Astrocyte (in vitro differentiated cells and primary cell): ENCODE data around the gene FAM240A. TPM values are rescaled to one million over a fixed set of nuclear protein-coding genes. Genes with fewer than 3 reads are reported as not detected.

Source experiments
- DNase-seq: peaks from one replicate; pipeline ENCODE4 v3.0.0-alpha.2; 2010; ENCODE audit warnings: low read depth
- FAIRE-seq: peaks from 2 replicates; lab custom pipeline; 2011; peaks lifted over from hg19 to GRCh38; lab: Jason Lieb, UNC
- H2AFZ ChIP-seq: 2 replicates; pipeline ENCODE4 v1.6.0; 2012; ENCODE audit warnings: low read depth, low read length, inconsistent platforms
- H3K27ac ChIP-seq: 2 replicates; pipeline ENCODE4 v1.5.1; 2011; ENCODE audit warnings: low read depth, low read length, inconsistent platforms
- H3K27me3 ChIP-seq: 2 replicates; pipeline ENCODE4 v1.6.0; 2011; ENCODE audit warnings: low read length, inconsistent platforms; ENCODE audit not compliant: insufficient read depth
- H3K36me3 ChIP-seq: 2 replicates; pipeline ENCODE4 v1.5.1; 2011; ENCODE audit warnings: low read length, inconsistent platforms; ENCODE audit not compliant: insufficient read depth
- H3K4me1 ChIP-seq: 2 replicates; pipeline ENCODE4 v1.5.1; 2011; ENCODE audit warnings: low read length, inconsistent platforms; ENCODE audit not compliant: insufficient read depth
- H3K4me2 ChIP-seq: 2 replicates; pipeline ENCODE4 v1.6.0; 2012; ENCODE audit warnings: low read length, inconsistent platforms
- H3K4me3 ChIP-seq: 2 replicates; pipeline ENCODE4 v1.5.1; 2011; ENCODE audit warnings: low read depth, mild to moderate bottlenecking, low read length, inconsistent platforms; ENCODE audit not compliant: insufficient read depth
- H3K79me2 ChIP-seq: 2 replicates; pipeline ENCODE4 v1.6.0; 2012; ENCODE audit warnings: mild to moderate bottlenecking, low read length, inconsistent platforms; ENCODE audit not compliant: insufficient read depth
- H3K9ac ChIP-seq: 2 replicates; pipeline ENCODE4 v1.6.0; 2012; ENCODE audit warnings: mild to moderate bottlenecking, low read length, inconsistent platforms
- H3K9me3 ChIP-seq: 2 replicates; pipeline ENCODE4 v1.5.1; 2012; ENCODE audit warnings: low read depth, mild to moderate bottlenecking, low read length, inconsistent platforms; ENCODE audit not compliant: insufficient read depth
- H4K20me1 ChIP-seq: 2 replicates; pipeline ENCODE4 v1.6.0; 2012; ENCODE audit warnings: low read length, inconsistent platforms; ENCODE audit not compliant: insufficient read depth
- H3K27ac Mint-ChIP-seq: one replicate; pipeline ENCODE4 v1.8.0; 2021; ENCODE audit warnings: mild to moderate bottlenecking, mixed read lengths; ENCODE audit not compliant: unreplicated experiment
- H3K27me3 Mint-ChIP-seq: one replicate; pipeline ENCODE4 v1.8.0; 2021; ENCODE audit warnings: low read depth, mixed read lengths; ENCODE audit not compliant: unreplicated experiment
- H3K36me3 Mint-ChIP-seq: one replicate; pipeline ENCODE4 v1.8.0; 2021; ENCODE audit warnings: low read depth, mixed read lengths; ENCODE audit not compliant: unreplicated experiment
- H3K4me1 Mint-ChIP-seq: one replicate; pipeline ENCODE4 v1.8.0; 2021; ENCODE audit warnings: low read depth, mixed read lengths; ENCODE audit not compliant: unreplicated experiment
- H3K4me3 Mint-ChIP-seq: one replicate; pipeline ENCODE4 v1.8.0; 2021; ENCODE audit warnings: mild to moderate bottlenecking, moderate library complexity, mixed read lengths; ENCODE audit not compliant: unreplicated experiment
- H3K9me3 Mint-ChIP-seq: one replicate; pipeline ENCODE4 v1.8.0; 2021; ENCODE audit warnings: mild to moderate bottlenecking, mixed read lengths; ENCODE audit not compliant: unreplicated experiment
- EZH2 ChIP-seq: IDR thresholded peaks from 2 replicates; pipeline ENCODE4 v1.6.1; 2012; ENCODE audit warnings: mild to moderate bottlenecking, low read length, inconsistent platforms; ENCODE audit not compliant: insufficient read depth
- total RNA-seq: library from RNA; stranded (reverse); gene quantifications from 2 replicates; pipeline ENCODE4 v1.2.1, GENCODE V29; 2021
- TF ChIP-seq, protein P1 (sequence below): IDR thresholded peaks from 2 replicates; pipeline ENCODE4 v1.5.1; 2011; ENCODE audit warnings: low read depth, mild to moderate bottlenecking, inconsistent platforms, low read length, moderate library complexity; ENCODE audit not compliant: insufficient read depth

FAM240A gene
- total RNA-seq, 1 donor from 2014 or later, result not detected

DNA sequence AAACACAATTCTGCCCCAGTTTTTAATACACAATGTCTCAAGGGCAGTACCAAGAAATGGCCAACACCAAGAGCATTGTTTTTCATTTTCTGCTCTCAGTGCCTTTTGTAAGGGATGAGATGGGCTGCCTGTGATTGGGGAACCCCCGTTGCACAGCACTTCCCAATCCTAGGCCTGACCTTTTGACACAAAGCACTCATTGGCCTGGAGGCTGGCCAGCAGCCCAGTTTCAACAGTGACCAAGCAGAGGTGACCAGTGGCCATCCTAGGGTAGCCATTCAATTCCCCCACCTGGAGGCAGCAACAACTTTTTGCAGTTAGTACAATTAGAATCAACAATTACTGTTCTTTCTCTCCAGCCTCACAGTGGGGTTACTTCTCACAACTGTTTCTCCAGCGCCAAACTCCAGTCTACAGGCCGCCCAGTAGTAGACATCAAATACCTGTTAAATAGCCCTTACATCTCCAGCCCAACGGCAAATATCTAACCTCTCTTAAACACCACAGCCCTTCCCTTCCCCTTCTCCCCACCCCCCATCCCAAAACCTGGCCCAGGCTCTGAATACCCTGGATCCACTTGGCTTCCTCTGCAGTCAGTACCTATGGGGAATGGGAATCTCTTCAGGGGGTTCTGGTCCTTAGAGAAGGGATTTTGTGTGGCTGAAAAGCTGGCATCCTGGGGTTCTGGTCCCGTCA lies 37.3 kb upstream of the FAM240A start:
- Histone ChIP-seq H3K27ac (no peak overlapping the region), H2AFZ (no peak overlapping the region), H3K4me3 (no peak overlapping the region), H4K20me1 (no peaks in the 10 kb centered on the region), H3K27me3 (peaks cover 36% of the 10 kb centered on the region), H3K9ac (no peak overlapping the region), H3K4me2 (no peak overlapping the region), H3K4me1 (no peaks in the 10 kb centered on the region), H3K9me3 (no peaks in the 10 kb centered on the region), H3K36me3 (no peaks in the 10 kb centered on the region), H3K79me2 (no peaks in the 10 kb centered on the region)
- H3K4me1 Mint-ChIP-seq, result peaks cover 13% of the 10 kb centered on the region
- H3K36me3 Mint-ChIP-seq, result no peaks in the 10 kb centered on the region
- no peak for TF ChIP-seq EZH2
- TF ChIP-seq, protein P1, sequence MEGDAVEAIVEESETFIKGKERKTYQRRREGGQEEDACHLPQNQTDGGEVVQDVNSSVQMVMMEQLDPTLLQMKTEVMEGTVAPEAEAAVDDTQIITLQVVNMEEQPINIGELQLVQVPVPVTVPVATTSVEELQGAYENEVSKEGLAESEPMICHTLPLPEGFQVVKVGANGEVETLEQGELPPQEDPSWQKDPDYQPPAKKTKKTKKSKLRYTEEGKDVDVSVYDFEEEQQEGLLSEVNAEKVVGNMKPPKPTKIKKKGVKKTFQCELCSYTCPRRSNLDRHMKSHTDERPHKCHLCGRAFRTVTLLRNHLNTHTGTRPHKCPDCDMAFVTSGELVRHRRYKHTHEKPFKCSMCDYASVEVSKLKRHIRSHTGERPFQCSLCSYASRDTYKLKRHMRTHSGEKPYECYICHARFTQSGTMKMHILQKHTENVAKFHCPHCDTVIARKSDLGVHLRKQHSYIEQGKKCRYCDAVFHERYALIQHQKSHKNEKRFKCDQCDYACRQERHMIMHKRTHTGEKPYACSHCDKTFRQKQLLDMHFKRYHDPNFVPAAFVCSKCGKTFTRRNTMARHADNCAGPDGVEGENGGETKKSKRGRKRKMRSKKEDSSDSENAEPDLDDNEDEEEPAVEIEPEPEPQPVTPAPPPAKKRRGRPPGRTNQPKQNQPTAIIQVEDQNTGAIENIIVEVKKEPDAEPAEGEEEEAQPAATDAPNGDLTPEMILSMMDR, result no peak
- DNase-seq, result no peak
- no peak overlapping the region for H3K4me3 Mint-ChIP-seq
- FAIRE-seq, result no peak
- H3K27ac Mint-ChIP-seq, result no peak overlapping the region
- no peaks in the 10 kb centered on the region for H3K9me3 Mint-ChIP-seq
- H3K27me3 Mint-ChIP-seq, result peaks cover 51% of the 10 kb centered on the region

DNA sequence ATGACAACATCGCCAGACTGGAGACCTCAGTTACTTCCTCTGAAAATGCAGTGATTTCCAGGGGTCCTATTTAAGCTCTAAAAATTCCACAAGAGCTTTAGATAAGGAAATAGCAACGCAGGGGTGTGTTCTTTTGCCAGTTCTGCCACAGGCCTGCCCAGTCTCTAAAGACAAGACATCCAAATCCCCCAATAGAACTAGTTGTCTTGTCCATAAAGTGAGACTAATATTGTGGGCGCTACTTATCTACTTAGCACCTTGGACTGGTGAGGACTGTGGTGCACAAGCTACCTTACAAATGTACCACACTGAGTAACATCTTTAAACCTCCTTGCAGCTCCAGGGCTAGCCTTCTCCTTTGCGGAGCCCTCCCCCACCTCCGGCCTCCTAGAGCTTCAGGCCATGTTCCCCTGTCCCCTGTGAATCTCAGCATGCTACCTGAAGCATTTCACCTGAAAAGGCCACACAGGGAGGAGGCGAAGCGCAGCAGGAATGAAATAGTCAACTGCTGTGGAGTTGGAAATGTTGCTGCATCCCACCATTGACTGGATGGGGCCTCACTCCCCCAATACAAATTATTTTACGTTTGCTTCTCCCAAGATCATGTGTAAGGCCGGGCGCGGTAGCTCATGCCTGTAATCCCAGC lies 36.6 kb upstream of the FAM240A start:
- Mint-ChIP-seq H3K27me3 (peaks cover 57% of the 10 kb centered on the region), H3K36me3 (no peaks in the 10 kb centered on the region), H3K4me3 (no peak overlapping the region), H3K9me3 (no peaks in the 10 kb centered on the region), H3K4me1 (peaks cover 13% of the 10 kb centered on the region), H3K27ac (no peak overlapping the region)
- TF ChIP-seq, protein P1, result no peak
- TF ChIP-seq EZH2, result no peak
- DNase-seq (no peak), FAIRE-seq (no peak)
- Histone ChIP-seq H3K79me2 (no peaks in the 10 kb centered on the region), H3K4me2 (no peak overlapping the region), H3K27me3 (peaks cover 41% of the 10 kb centered on the region), H3K36me3 (no peaks in the 10 kb centered on the region), H4K20me1 (no peaks in the 10 kb centered on the region), H3K9ac (no peak overlapping the region), H3K9me3 (no peaks in the 10 kb centered on the region), H2AFZ (no peak overlapping the region), H3K27ac (no peak overlapping the region), H3K4me3 (no peak overlapping the region), H3K4me1 (no peaks in the 10 kb centered on the region)

DNA sequence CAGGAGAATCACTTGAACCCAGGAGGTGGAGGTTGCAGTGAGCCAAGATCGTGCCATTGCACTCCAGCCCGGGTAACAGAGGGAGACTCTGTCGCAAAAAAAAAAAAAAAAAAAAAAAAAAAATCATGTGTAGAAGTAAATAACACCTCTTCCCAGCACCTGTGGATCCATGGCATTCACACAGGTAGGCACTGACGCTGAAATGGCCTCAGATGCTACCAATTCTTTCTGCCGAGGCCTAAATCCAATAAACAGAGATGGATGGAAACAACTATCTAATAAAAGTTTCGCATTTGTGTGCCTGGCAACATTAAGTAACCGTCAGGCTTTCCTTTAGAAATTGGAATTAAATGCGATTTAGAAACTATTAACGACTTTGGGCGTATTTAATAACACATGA lies 35.9 kb upstream of the FAM240A start:
- no peaks in the 10 kb centered on the region for H3K4me1 ChIP-seq
- Mint-ChIP-seq H3K27ac (no peak overlapping the region), H3K9me3 (no peaks in the 10 kb centered on the region), H3K27me3 (peaks cover 58% of the 10 kb centered on the region), H3K36me3 (no peaks in the 10 kb centered on the region), H3K4me1 (peaks cover 13% of the 10 kb centered on the region), H3K4me3 (no peak overlapping the region)
- H3K4me2 ChIP-seq, result no peak overlapping the region
- no peaks in the 10 kb centered on the region for H3K79me2 ChIP-seq
- H2AFZ ChIP-seq, result no peak overlapping the region
- FAIRE-seq (no peak), DNase-seq (no peak)
- H4K20me1 ChIP-seq, result no peaks in the 10 kb centered on the region
- no peaks in the 10 kb centered on the region for H3K36me3 ChIP-seq
- H3K9ac ChIP-seq, result no peak overlapping the region
- no peak overlapping the region for H3K27ac ChIP-seq
- no peak overlapping the region for H3K4me3 ChIP-seq
- TF ChIP-seq EZH2, result no peak
- TF ChIP-seq, protein P1, result no peak
- peaks cover 45% of the 10 kb centered on the region for H3K27me3 ChIP-seq
- H3K9me3 ChIP-seq, result no peaks in the 10 kb centered on the region
